Measurements from ENCODE around the gene ARID5B. TPM values are rescaled to one million over a fixed set of nuclear protein-coding genes. Genes with fewer than 3 reads are reported as not detected.

ARID5B gene
- polyA plus RNA-seq, 6 donors from 2014 or later = 68.6 to 165 (median 122) TPM

GRCh38 chr10:62014510-62014909 is 113.0 kb downstream of the ARID5B start:
- H3K27me3 Mint-ChIP-seq = no peaks in the 10 kb centered on the region
- ATAC-seq (ENCODE audit: low read depth in 2 of 2) = no peak
- no peak for DNase-seq
- H3K36me3 Mint-ChIP-seq = peaks cover 24 to 30% of the 10 kb centered on the region in 2 donors
- H3K4me1 Mint-ChIP-seq = peaks cover 47 to 86% (median 76%) of the 10 kb centered on the region in 3 donors
- peak overlapping the region; percentile 39 to 99 (median 87) for H3K27ac Mint-ChIP-seq
- peaks cover 0 to 2% (median 0%) of the 10 kb centered on the region in 7 donors for H3K9me3 Mint-ChIP-seq
- peak overlapping the region in 3 of 8 donors; percentile 15 to 51 (median 27) for H3K4me3 Mint-ChIP-seq

GRCh38 chr10:62015994-62016393 is 114.5 kb downstream of the ARID5B start:
- H3K27ac Mint-ChIP-seq = peak overlapping the region; percentile 99 to 100 (median 99)

GRCh38 chr10:62016623-62017490 is 115.4 kb downstream of the ARID5B start:
- Mint-ChIP-seq H3K36me3 (peaks cover 17% of the 10 kb centered on the region in 2 donors), H3K9me3 (peaks cover 0 to 2% (median 0%) of the 10 kb centered on the region in 7 donors), H3K4me3 (peak overlapping the region; percentile 65 to 88 (median 77)), H3K4me1 (peaks cover 40 to 85% (median 70%) of the 10 kb centered on the region in 3 donors), H3K27me3 (no peaks in the 10 kb centered on the region), H3K27ac (peak overlapping the region; percentile 99 to 100 (median 99))
- DNase-seq (peak; percentile 84), ATAC-seq (ENCODE audit: low read depth in 2 of 2) (peak; percentile 84 to 85)

More at GRCh38 chr10:62015994-62016393, 114.5 kb downstream of the ARID5B start:
- H3K4me1 Mint-ChIP-seq = peaks cover 45 to 85% (median 74%) of the 10 kb centered on the region in 3 donors
- no peaks in the 10 kb centered on the region for H3K27me3 Mint-ChIP-seq
- H3K9me3 Mint-ChIP-seq = peaks cover 0 to 2% (median 0%) of the 10 kb centered on the region in 7 donors
- no peak for DNase-seq
- H3K36me3 Mint-ChIP-seq = peaks cover 21 to 26% of the 10 kb centered on the region in 2 donors
- no peak for ATAC-seq (ENCODE audit: low read depth in 2 of 2)
- H3K4me3 Mint-ChIP-seq = peak overlapping the region in 5 of 8 donors; percentile 65 to 88 (median 68)

- peak overlapping the region; percentile 99 to 100 (median 99) for H3K27ac Mint-ChIP-seq
- peaks cover 13 to 15% of the 10 kb centered on the region in 2 donors for H3K36me3 Mint-ChIP-seq
- ATAC-seq (ENCODE audit: low read depth in 2 of 2) (peak in 1 of 2 donors; percentile 0), DNase-seq (no peak)
- H3K4me3 Mint-ChIP-seq = peak overlapping the region; percentile 65 to 88 (median 77)
- peaks cover 0 to 2% (median 0%) of the 10 kb centered on the region in 7 donors for H3K9me3 Mint-ChIP-seq
- H3K4me1 Mint-ChIP-seq = peaks cover 42 to 85% (median 71%) of the 10 kb centered on the region in 3 donors
- no peaks in the 10 kb centered on the region for H3K27me3 Mint-ChIP-seq
Measured at GRCh38 chr10:62017491-62017870, 116.0 kb downstream of the ARID5B start.

- Mint-ChIP-seq H3K9me3 (peaks cover 0 to 3% (median under 1%) of the 10 kb centered on the region in 7 donors), H3K4me3 (peak overlapping the region; percentile 2 to 88 (median 60)), H3K36me3 (peaks cover 22 to 24% of the 10 kb centered on the region in 2 donors), H3K27ac (peak overlapping the region; percentile 99 to 100 (median 99)), H3K27me3 (no peaks in the 10 kb centered on the region), H3K4me1 (peaks cover 51 to 92% (median 79%) of the 10 kb centered on the region in 3 donors)
- DNase-seq (peak; percentile 52), ATAC-seq (ENCODE audit: low read depth in 2 of 2) (peak in 1 of 2 donors; percentile 8)
Measured at GRCh38 chr10:62018131-62018911, 116.8 kb downstream of the ARID5B start.

GRCh38 chr10:62019013-62019684 is 117.7 kb downstream of the ARID5B start:
- ATAC-seq (ENCODE audit: low read depth in 2 of 2) (no peak), DNase-seq (no peak)
- H3K9me3 Mint-ChIP-seq = peaks cover 0 to 5% (median 2%) of the 10 kb centered on the region in 7 donors
- H3K36me3 Mint-ChIP-seq = peaks cover 15 to 25% of the 10 kb centered on the region in 2 donors
- H3K4me3 Mint-ChIP-seq = peak overlapping the region in 5 of 8 donors; percentile 35 to 88 (median 79)
- no peaks in the 10 kb centered on the region for H3K27me3 Mint-ChIP-seq
- peaks cover 52 to 95% (median 76%) of the 10 kb centered on the region in 3 donors for H3K4me1 Mint-ChIP-seq
- peak overlapping the region; percentile 99 to 100 (median 99) for H3K27ac Mint-ChIP-seq

GRCh38 chr10:62019685-62020359 is 118.3 kb downstream of the ARID5B start:
- peak overlapping the region in 7 of 8 donors; percentile 50 to 88 (median 79) for H3K4me3 Mint-ChIP-seq

GRCh38 chr10:62021128-62021665 is 119.7 kb downstream of the ARID5B start:
- Mint-ChIP-seq H3K9me3 (peaks cover 0 to 5% (median 2%) of the 10 kb centered on the region in 7 donors), H3K36me3 (peaks cover 12 to 30% of the 10 kb centered on the region in 2 donors), H3K4me1 (peaks cover 55 to 97% (median 79%) of the 10 kb centered on the region in 3 donors), H3K4me3 (peak overlapping the region; percentile 12 to 79 (median 52)), H3K27ac (peak overlapping the region; percentile 92 to 100 (median 99)), H3K27me3 (no peaks in the 10 kb centered on the region)
- no peak for DNase-seq
- ATAC-seq (ENCODE audit: low read depth in 2 of 2) = no peak

More at GRCh38 chr10:62019685-62020359, 118.3 kb downstream of the ARID5B start:
- peaks cover 0 to 5% (median 2%) of the 10 kb centered on the region in 7 donors for H3K9me3 Mint-ChIP-seq
- peak overlapping the region; percentile 98 to 100 (median 99) for H3K27ac Mint-ChIP-seq
- DNase-seq (no peak), ATAC-seq (ENCODE audit: low read depth in 2 of 2) (no peak)
- peaks cover 49 to 97% (median 72%) of the 10 kb centered on the region in 3 donors for H3K4me1 Mint-ChIP-seq
- H3K27me3 Mint-ChIP-seq = no peaks in the 10 kb centered on the region
- H3K36me3 Mint-ChIP-seq = peaks cover 11 to 24% of the 10 kb centered on the region in 2 donors

GRCh38 chr10:62021978-62022802 is 120.7 kb downstream of the ARID5B start:
- Mint-ChIP-seq H3K4me1 (peaks cover 59 to 96% (median 79%) of the 10 kb centered on the region in 3 donors), H3K9me3 (peaks cover 0 to 5% (median 2%) of the 10 kb centered on the region in 7 donors), H3K27me3 (no peaks in the 10 kb centered on the region), H3K4me3 (peak overlapping the region; percentile 10 to 79 (median 63)), H3K27ac (peak overlapping the region; percentile 92 to 100 (median 99)), H3K36me3 (peaks cover 21 to 30% of the 10 kb centered on the region in 2 donors)
- DNase-seq = no peak
- ATAC-seq (ENCODE audit: low read depth in 2 of 2) = no peak

- DNase-seq = no peak
- Mint-ChIP-seq H3K27ac (peak overlapping the region; percentile 92 to 100 (median 97)), H3K4me1 (peaks cover 59 to 96% (median 80%) of the 10 kb centered on the region in 3 donors), H3K27me3 (no peaks in the 10 kb centered on the region), H3K4me3 (peak overlapping the region in 6 of 8 donors; percentile 47 to 73 (median 63)), H3K36me3 (peaks cover 27 to 34% of the 10 kb centered on the region in 2 donors), H3K9me3 (peaks cover 0 to 5% (median 2%) of the 10 kb centered on the region in 7 donors)
- no peak for ATAC-seq (ENCODE audit: low read depth in 2 of 2)
Measured at GRCh38 chr10:62022830-62023229, 121.3 kb downstream of the ARID5B start.

GRCh38 chr10:62023329-62023728 is 121.8 kb downstream of the ARID5B start:
- Mint-ChIP-seq H3K9me3 (peaks cover 0 to 5% (median 2%) of the 10 kb centered on the region in 7 donors), H3K27ac (peak overlapping the region; percentile 92 to 100 (median 97)), H3K36me3 (peaks cover 29 to 36% of the 10 kb centered on the region in 2 donors), H3K4me1 (peaks cover 63 to 96% (median 80%) of the 10 kb centered on the region in 3 donors), H3K27me3 (no peaks in the 10 kb centered on the region), H3K4me3 (peak overlapping the region in 4 of 8 donors; percentile 51 to 73 (median 66))
- no peak for DNase-seq
- ATAC-seq (ENCODE audit: low read depth in 2 of 2) = no peak
